Loucy (cell line): ENCODE measurements around the gene PPP2R5C.

Experiments used
- H2AFZ ChIP-seq: fragments of 200-600 bp; sonication (generic); 2 replicates; pipeline ENCODE4 v1.6.0; 2016; ENCODE audit warnings: antibody characterized with exemption, mild to moderate bottlenecking, low read length, moderate library complexity
- H3F3A ChIP-seq: fragments of 200-600 bp; 2 replicates; pipeline ENCODE4 v1.6.0; 2016; ENCODE audit warnings: antibody characterized with exemption, low read depth, mild to moderate bottlenecking
- H3K27me3 ChIP-seq: fragments of 200-600 bp; sonication (generic); 2 replicates; pipeline ENCODE4 v1.6.1; 2014; ENCODE audit warnings: low read length, mild to moderate bottlenecking; ENCODE audit not compliant: insufficient read depth, poor library complexity, severe bottlenecking
- H3K36me3 ChIP-seq: fragments of 200-600 bp; sonication (generic); 2 replicates; pipeline ENCODE4 v1.6.1; 2016; ENCODE audit warnings: low read length; ENCODE audit not compliant: insufficient read depth
- H3K4me1 ChIP-seq: fragments of 200-600 bp; sonication (generic); 2 replicates; pipeline ENCODE4 v1.5.1; 2014; ENCODE audit warnings: low read length, mild to moderate bottlenecking; ENCODE audit not compliant: insufficient read depth, poor library complexity, severe bottlenecking
- H3K4me2 ChIP-seq: fragments of 200-600 bp; sonication (generic); 2 replicates; pipeline ENCODE4 v1.6.0; 2014; ENCODE audit warnings: antibody characterized with exemption, low read length, low read depth, mild to moderate bottlenecking; ENCODE audit not compliant: poor library complexity, severe bottlenecking
- H3K4me3 ChIP-seq: fragments of 200-600 bp; sonication (generic); 2 replicates; pipeline ENCODE4 v1.5.1; 2014; ENCODE audit warnings: low read length, mild to moderate bottlenecking, mixed read lengths; ENCODE audit not compliant: poor library complexity, severe bottlenecking
- H3K79me2 ChIP-seq: fragments of 200-600 bp; sonication (generic); 2 replicates; pipeline ENCODE4 v1.6.1; 2014; ENCODE audit warnings: low read length; ENCODE audit not compliant: insufficient read depth
- H3K9ac ChIP-seq: fragments of 200-600 bp; sonication (generic); 2 replicates; pipeline ENCODE4 v1.6.0; 2014; ENCODE audit warnings: mild to moderate bottlenecking, low read depth, low read length, moderate library complexity; ENCODE audit not compliant: poor library complexity, severe bottlenecking
- H3K9me2 ChIP-seq: fragments of 200-600 bp; sonication (generic); replicated peaks from 2 replicates; pipeline ENCODE4 v1.6.1; 2016; ENCODE audit warnings: low read depth, low read length, mixed read lengths
- H3K9me3 ChIP-seq: fragments of 200-600 bp; sonication (generic); 2 replicates; pipeline ENCODE4 v1.6.1; 2014; ENCODE audit warnings: mild to moderate bottlenecking, antibody characterized with exemption, low read length, low read depth; ENCODE audit not compliant: insufficient read depth
- H4K20me1 ChIP-seq: fragments of 200-600 bp; sonication (generic); 2 replicates; pipeline ENCODE4 v1.6.0; 2014; ENCODE audit warnings: antibody characterized with exemption, low read length, mild to moderate bottlenecking; ENCODE audit not compliant: insufficient read depth, poor library complexity, severe bottlenecking
- CTCF ChIP-seq: fragments of 200-600 bp; sonication (generic); conservative IDR thresholded peaks from 2 replicates; pipeline ENCODE4 v1.5.1; 2014; ENCODE audit warnings: mild to moderate bottlenecking, antibody characterized with exemption, low read length
- EZH2phosphoT487 ChIP-seq: fragments of 200-600 bp; IDR thresholded peaks from 2 replicates; pipeline ENCODE4 v1.6.1; 2018; ENCODE audit warnings: antibody characterized with exemption, mild to moderate bottlenecking, moderate library complexity, borderline replicate concordance

Gene PPP2R5C

GRCh38 chr14:101870273-101870939 lies 108.9 kb downstream of the PPP2R5C start:
- H3K9me3 ChIP-seq: no peaks in the 10 kb centered on the region
- no peak overlapping the region for H3K9ac ChIP-seq
- no peaks in the 10 kb centered on the region for H3K27me3 ChIP-seq
- no peak overlapping the region for H3K4me2 ChIP-seq
- peaks cover 96% of the 10 kb centered on the region for H3K79me2 ChIP-seq
- H2AFZ ChIP-seq: no peak overlapping the region
- H3K4me1 ChIP-seq: peaks cover 24% of the 10 kb centered on the region
- no peak for TF ChIP-seq EZH2phosphoT487
- no peak for TF ChIP-seq CTCF
- no peaks in the 10 kb centered on the region for H3K9me2 ChIP-seq
- H4K20me1 ChIP-seq: peaks cover 47% of the 10 kb centered on the region
- peaks cover 4% of the 10 kb centered on the region; the same call in 1 of the 2 replicates for H3K36me3 ChIP-seq
- H3K4me3 ChIP-seq: no peak overlapping the region
- peaks cover under 1% of the 10 kb centered on the region; the same call in 1 of the 2 replicates for H3F3A ChIP-seq

DNA sequence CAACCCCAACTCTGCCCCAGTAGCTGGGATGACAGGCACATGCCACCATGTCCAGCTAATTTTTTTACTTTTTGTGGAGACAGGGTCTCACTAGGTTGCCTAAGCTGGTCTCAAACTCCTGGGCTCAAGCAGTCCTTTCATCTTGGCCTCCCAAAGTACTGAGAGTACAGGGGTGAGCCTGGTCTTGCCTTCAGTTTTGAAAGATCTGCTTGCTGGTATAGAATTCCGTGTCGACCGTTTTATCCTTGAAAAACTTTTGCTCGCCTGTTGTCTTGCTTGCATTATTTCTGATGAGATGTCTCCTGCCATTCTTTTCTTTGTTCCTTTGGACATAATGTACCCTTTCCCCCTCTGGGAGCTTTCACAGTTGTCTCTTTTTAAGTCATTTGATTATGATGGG lies 110.8 kb downstream of the PPP2R5C start:
- no peaks in the 10 kb centered on the region for H3K9me2 ChIP-seq
- peaks cover 89% of the 10 kb centered on the region for H3K79me2 ChIP-seq
- no peak overlapping the region for H2AFZ ChIP-seq
- H3K4me3 ChIP-seq: no peak overlapping the region
- no peaks in the 10 kb centered on the region for H3K9me3 ChIP-seq
- no peaks in the 10 kb centered on the region for H3K27me3 ChIP-seq
- peaks cover 64% of the 10 kb centered on the region for H4K20me1 ChIP-seq
- H3K4me1 ChIP-seq: peaks cover 38% of the 10 kb centered on the region
- peaks cover 11% of the 10 kb centered on the region for H3F3A ChIP-seq
- H3K9ac ChIP-seq: no peak overlapping the region
- no peak overlapping the region for H3K4me2 ChIP-seq
- H3K36me3 ChIP-seq: peaks cover 1% of the 10 kb centered on the region; the same call in 1 of the 2 replicates
- no peak for TF ChIP-seq EZH2phosphoT487
- TF ChIP-seq CTCF: no peak

DNA sequence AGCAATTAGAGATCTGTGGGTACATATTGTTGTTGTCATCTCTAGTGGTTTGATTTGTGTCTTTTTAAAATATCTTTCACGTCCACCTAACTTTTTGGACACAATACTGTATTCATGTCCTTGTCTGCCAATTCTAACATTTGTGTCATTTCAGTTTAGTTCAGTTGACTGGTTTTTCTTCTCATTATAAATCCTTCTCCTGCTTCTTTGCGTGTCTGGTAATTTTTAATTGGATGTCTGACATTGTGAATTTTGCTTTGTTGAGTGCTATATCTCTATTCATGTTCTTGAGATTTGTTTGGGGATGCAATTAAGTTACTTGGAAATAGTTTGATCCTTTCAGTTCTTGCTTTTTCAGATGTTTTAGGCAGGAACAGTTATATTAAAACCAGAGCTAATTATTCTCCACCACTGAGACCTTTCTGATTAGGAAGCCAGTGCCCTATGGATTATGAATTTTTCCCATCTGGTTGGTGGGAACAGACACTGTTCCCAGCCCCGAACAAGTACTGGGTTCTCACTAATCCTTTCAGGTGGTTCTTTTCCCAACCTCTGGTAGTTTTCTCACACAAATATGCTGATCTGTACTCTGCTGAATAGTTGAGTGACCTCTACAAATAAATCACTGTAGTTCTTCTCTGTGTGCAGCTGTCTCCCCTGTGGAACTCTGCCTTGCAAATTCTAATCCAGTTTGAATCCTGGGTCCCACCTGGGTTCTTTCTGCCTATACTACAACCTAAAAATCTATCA lies 111.7 kb downstream of the PPP2R5C start:
- H3K9me3 ChIP-seq: no peaks in the 10 kb centered on the region
- peaks cover 73% of the 10 kb centered on the region for H4K20me1 ChIP-seq
- H3K9ac ChIP-seq: no peak overlapping the region
- peaks cover 10% of the 10 kb centered on the region; the same call in 1 of the 2 replicates for H3K36me3 ChIP-seq
- TF ChIP-seq CTCF: no peak
- TF ChIP-seq EZH2phosphoT487: no peak
- H3K4me2 ChIP-seq: peak overlapping the region; percentile 6
- no peak overlapping the region for H2AFZ ChIP-seq
- H3F3A ChIP-seq: peaks cover 11% of the 10 kb centered on the region
- peaks cover 47% of the 10 kb centered on the region for H3K4me1 ChIP-seq
- no peak overlapping the region for H3K4me3 ChIP-seq
- no peaks in the 10 kb centered on the region for H3K9me2 ChIP-seq
- H3K79me2 ChIP-seq: peaks cover 89% of the 10 kb centered on the region
- no peaks in the 10 kb centered on the region for H3K27me3 ChIP-seq
